IMR-90 (cell line): ENCODE measurements around the gene MRPL12. TPM values are rescaled to one million over a fixed set of nuclear protein-coding genes. Genes with fewer than 3 reads are reported as not detected.

ENCODE experiments used
- ATAC-seq: fragments of 200-7000 bp; cut with Tn5 transposase; 2 replicates; pipeline ENCODE4 v1.9.1; 2020; ENCODE audit warnings: low read depth, mild to moderate bottlenecking, moderate library complexity
- BruUV-seq: library from RNA; stranded (reverse); fragments of 400-500 nt; replicated peaks from 2 replicates; lab custom pipeline; 2021; lab: Mats Ljungman, UMichigan
- CTCF ChIA-PET: fragments of 300-600 bp; formaldehyde crosslinking; extraction: SDS; loops from one replicate; lab custom pipeline; 2021; ENCODE audit warnings: antibody characterized with exemption; lab: Yijun Ruan, JAX
- POLR2A ChIA-PET: fragments of 300-600 bp; sonication (Branson Sonifier 250); formaldehyde crosslinking; loops from one replicate; lab custom pipeline; 2022; ENCODE audit warnings: antibody characterized with exemption; ENCODE audit not compliant: unreplicated experiment; lab: Charles Lee
- DNase-seq: peaks from one replicate; pipeline ENCODE4 v3.0.0; 2013
- H2AFZ ChIP-seq: replicated peaks from 2 replicates; pipeline ENCODE3; 2013; ENCODE audit warnings: low read length, mild to moderate bottlenecking; ENCODE audit not compliant: poor library complexity
- H2AK5ac ChIP-seq: 2 replicates; pipeline ENCODE4 v1.6.1; 2013; ENCODE audit warnings: low read depth, low read length, inconsistent platforms
- H2AK9ac ChIP-seq: replicated peaks from 2 replicates; pipeline ENCODE3; 2013; ENCODE audit warnings: mild to moderate bottlenecking, low read depth, low read length, moderate library complexity; ENCODE audit not compliant: poor library complexity
- H2BK120ac ChIP-seq: 2 replicates; pipeline ENCODE4 v1.6.1; 2013; ENCODE audit warnings: low read depth, low read length, inconsistent platforms
- H2BK15ac ChIP-seq: 3 replicates; pipeline ENCODE4 v1.6.1; 2013; ENCODE audit warnings: low read depth, low read length, inconsistent platforms
- H2BK20ac ChIP-seq: 2 replicates; pipeline ENCODE4 v1.6.1; 2013; ENCODE audit warnings: low read depth, mild to moderate bottlenecking, inconsistent platforms, low read length, moderate library complexity
- H2BK5ac ChIP-seq: 2 replicates; pipeline ENCODE4 v1.6.1; 2013; ENCODE audit warnings: mild to moderate bottlenecking, low read depth, low read length, inconsistent platforms; ENCODE audit not compliant: poor library complexity, severe bottlenecking
- H3K14ac ChIP-seq: replicated peaks from 2 replicates; pipeline ENCODE4 v1.6.1; 2013; ENCODE audit warnings: low read depth, low read length, inconsistent platforms
- H3K18ac ChIP-seq: 2 replicates; pipeline ENCODE4 v1.6.1; 2013; ENCODE audit warnings: low read depth, low read length, control low read depth
- H3K23ac ChIP-seq: 2 replicates; pipeline ENCODE4 v1.6.1; 2013; ENCODE audit warnings: low read depth, low read length, inconsistent platforms
- H3K27ac ChIP-seq: 2 replicates; pipeline ENCODE4 v1.5.1; 2013; ENCODE audit warnings: mild to moderate bottlenecking, control low read depth, low read length; ENCODE audit not compliant: insufficient read depth
- H3K27me3 ChIP-seq: 2 replicates; pipeline ENCODE4 v1.6.1; 2013; ENCODE audit warnings: low read length; ENCODE audit not compliant: control insufficient read depth, insufficient read depth
- H3K36me3 ChIP-seq: 2 replicates; pipeline ENCODE4 v1.6.1; 2013; ENCODE audit warnings: low read length, mixed read lengths; ENCODE audit not compliant: control insufficient read depth, insufficient read depth
- H3K4ac ChIP-seq: 2 replicates; pipeline ENCODE4 v1.6.1; 2013; ENCODE audit warnings: low read depth, low read length, inconsistent platforms
- H3K4me1 ChIP-seq: 2 replicates; pipeline ENCODE4 v1.6.1; 2013; ENCODE audit warnings: low read length, mixed read lengths; ENCODE audit not compliant: control insufficient read depth, insufficient read depth
- H3K4me2 ChIP-seq: 2 replicates; pipeline ENCODE4 v1.6.1; 2013; ENCODE audit warnings: low read depth, mild to moderate bottlenecking, control low read depth, low read length, moderate library complexity
- H3K4me3 ChIP-seq: 2 replicates; pipeline ENCODE4 v1.5.1; 2013; ENCODE audit warnings: low read depth, mild to moderate bottlenecking, control low read depth, low read length, moderate library complexity; ENCODE audit not compliant: insufficient read depth
- H3K56ac ChIP-seq: 2 replicates; pipeline ENCODE4 v1.6.1; 2013; ENCODE audit warnings: low read length, inconsistent platforms; ENCODE audit not compliant: insufficient read depth; ENCODE audit errors: extremely low read depth
- H3K79me1 ChIP-seq, 2 experiments: 2 replicates each; pipeline ENCODE4 v1.6.1; 2013; ENCODE audit warnings: low read length in 2 of 2, inconsistent platforms in 1 of 2, low read depth in 1 of 2
- H3K9ac ChIP-seq: 2 replicates; pipeline ENCODE4 v1.6.1; 2013; ENCODE audit warnings: low read depth, low read length, control low read depth
- H3K9me1 ChIP-seq: 2 replicates; pipeline ENCODE4 v1.6.1; 2013; ENCODE audit warnings: low read length, inconsistent platforms; ENCODE audit not compliant: insufficient read depth
- H3K9me3 ChIP-seq: 2 replicates; pipeline ENCODE4 v1.6.1; 2013; ENCODE audit warnings: low read length; ENCODE audit not compliant: control insufficient read depth, insufficient read depth
- H4K20me1 ChIP-seq: 2 replicates; pipeline ENCODE4 v1.6.1; 2013; ENCODE audit warnings: low read length, inconsistent platforms; ENCODE audit not compliant: insufficient read depth
- H4K5ac ChIP-seq: 2 replicates; pipeline ENCODE4 v1.6.1; 2013; ENCODE audit warnings: mild to moderate bottlenecking, low read depth, low read length, control low read depth
- H4K8ac ChIP-seq, 2 experiments: 2 replicates each; pipeline ENCODE4 v1.6.1; 2013; ENCODE audit warnings: low read depth in 2 of 2, low read length in 2 of 2, control low read depth in 1 of 2, inconsistent platforms in 1 of 2
- H4K91ac ChIP-seq: 2 replicates; pipeline ENCODE4 v1.6.1; 2013; ENCODE audit warnings: low read depth, low read length, inconsistent platforms; ENCODE audit not compliant: insufficient read depth
- MAZ ChIP-seq: IDR thresholded peaks from 2 replicates; pipeline ENCODE4 v1.6.1; 2012; ENCODE audit warnings: low read depth, mild to moderate bottlenecking, low read length, improper control_type of control experiment, moderate library complexity, borderline replicate concordance
- RFX5 ChIP-seq: IDR thresholded peaks from 2 replicates; pipeline ENCODE4 v1.8.0; 2012; ENCODE audit warnings: low read depth, mild to moderate bottlenecking, low read length, moderate library complexity
- WGBS, 2 experiments: methylation state at CpG; one replicate each; pipeline versions ENCODE4 v1.1.5 to v1.1.7; 2013; ENCODE audit warnings: missing lambda C conversion rate in 2 of 2; ENCODE audit not compliant: insufficient read length in 1 of 2; ENCODE audit errors: extremely low coverage in 2 of 2; 5-methylcytosine and 5-hydroxymethylcytosine counted together
- dilution Hi-C: fragments of 300-500 bp; cut with HindIII; formaldehyde crosslinking; loops from one replicate; pipeline ENCODE4 v1.14.3; 2018; ENCODE audit warnings: low sequenced_read_pairs; ENCODE audit not compliant: unreplicated experiment
- in situ Hi-C: fragments of 300-500 bp; cut with MboI; formaldehyde crosslinking; loops from 3 replicates; pipeline ENCODE4 v1.14.3; 2019; ENCODE audit warnings: low sequenced_read_pairs, inconsistent platforms, mixed read lengths
- intact Hi-C: fragments of 100-400 bp; cut with micrococcal nuclease; formaldehyde crosslinking; loops from 2 replicates; pipeline ENCODE4 v1.10.0; 2022
- polyA plus RNA-seq, 3 experiments: library from polyadenylated mRNA; depleted of rRNA; stranded (reverse); fragments of >200 nt; gene quantifications; 2 replicates each; pipeline ENCODE4 v1.2.3, GENCODE V29; 2012; ENCODE audit warnings: low replicate concordance in 1 of 3
- total RNA-seq: library from RNA; depleted of rRNA; stranded (reverse); fragments of >200 nt; gene quantifications from 2 replicates; pipeline ENCODE4 v1.2.3, GENCODE V29; 2012
- TF ChIP-seq, protein P1 (sequence below): fragments of 150-350 bp; IDR thresholded peaks from 2 replicates; pipeline ENCODE4 v1.6.1; 2017; ENCODE audit warnings: mild to moderate bottlenecking, antibody characterized with exemption, low read length, low read depth

MRPL12 gene
- total and polyA plus RNA-seq, 2 of the 4 experiments (the other 2 are of a cell fraction): 17.2 to 111 TPM

DNA sequence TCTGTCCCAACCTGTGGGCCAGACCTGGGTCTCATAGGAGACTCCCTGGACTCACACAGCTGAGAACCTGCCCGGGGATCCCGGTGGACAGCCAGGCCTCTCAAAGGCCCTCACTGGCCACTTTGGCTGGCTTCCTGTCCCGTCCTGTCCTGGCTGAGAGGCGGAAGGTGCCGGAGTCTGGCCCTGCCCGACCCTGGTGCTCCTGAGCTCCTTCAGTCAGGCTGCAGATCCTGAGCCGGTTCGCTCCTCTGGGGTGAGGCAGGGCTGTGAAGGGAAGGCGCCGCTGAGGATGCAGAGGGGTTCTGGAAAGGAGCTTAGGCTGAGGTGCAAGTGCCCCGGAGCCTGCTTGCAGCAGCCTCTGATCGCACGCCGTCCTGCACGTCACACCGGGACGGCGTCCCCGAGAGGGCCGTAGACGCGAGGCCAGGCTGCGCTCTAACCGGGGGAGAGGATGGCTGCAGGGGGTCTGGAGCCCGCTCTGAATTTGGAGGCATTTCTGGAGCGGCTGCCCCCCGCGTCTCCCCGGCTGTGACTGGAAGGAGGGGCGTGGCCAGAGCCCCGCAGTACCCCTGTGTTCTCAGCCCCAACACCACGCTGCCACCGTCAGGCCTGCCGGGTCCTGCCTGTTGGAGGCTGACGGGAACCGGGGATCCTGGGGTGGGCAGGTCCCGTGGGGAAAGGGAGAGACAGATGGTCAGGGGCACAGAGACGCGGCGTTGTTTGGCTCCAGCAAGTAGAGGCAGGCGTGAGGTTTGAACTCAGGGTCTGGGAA lies 15.2 kb upstream of the MRPL12 start:
- TF ChIP-seq, protein P1, sequence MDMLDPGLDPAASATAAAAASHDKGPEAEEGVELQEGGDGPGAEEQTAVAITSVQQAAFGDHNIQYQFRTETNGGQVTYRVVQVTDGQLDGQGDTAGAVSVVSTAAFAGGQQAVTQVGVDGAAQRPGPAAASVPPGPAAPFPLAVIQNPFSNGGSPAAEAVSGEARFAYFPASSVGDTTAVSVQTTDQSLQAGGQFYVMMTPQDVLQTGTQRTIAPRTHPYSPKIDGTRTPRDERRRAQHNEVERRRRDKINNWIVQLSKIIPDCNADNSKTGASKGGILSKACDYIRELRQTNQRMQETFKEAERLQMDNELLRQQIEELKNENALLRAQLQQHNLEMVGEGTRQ: no peak
- TF ChIP-seq MAZ (no peak), RFX5 (no peak)
- no peak overlapping the region for H2AK9ac ChIP-seq
- H3K14ac ChIP-seq: no peak overlapping the region
- dilution Hi-C loops (no loop called here), intact Hi-C loops (no loop called here), in situ Hi-C loops (no loop called here)
- ChIA-PET CTCF (no interaction called here), POLR2A (no interaction called here)
- no peak for DNase-seq
- H3K9ac ChIP-seq: no peak overlapping the region
- no peak overlapping the region for H3K4me3 ChIP-seq
- WGBS, 2 experiments: 88% methylated on average over 13 of the region's 41 CpGs; no CpG with 5 or more reads in 1 of the 2 experiments
- no peak overlapping the region for H2BK5ac ChIP-seq
- H2BK120ac ChIP-seq: no peak overlapping the region
- peaks cover 86% of the 10 kb centered on the region for H4K20me1 ChIP-seq
- H3K79me1 ChIP-seq: peaks cover 17 to 63% of the 10 kb centered on the region in 2 experiments
- peaks cover 3% of the 10 kb centered on the region; the same call in 1 of the 2 replicates for H3K9me1 ChIP-seq
- H4K91ac ChIP-seq: no peak overlapping the region
- no peak overlapping the region for H2BK20ac ChIP-seq
- peak overlapping the region; percentile 32 for H2AFZ ChIP-seq
- no peak overlapping the region for H3K27ac ChIP-seq
- no peak overlapping the region for H4K5ac ChIP-seq
- ATAC-seq: no peak
- H3K4me1 ChIP-seq: peaks cover 10% of the 10 kb centered on the region
- H3K4ac ChIP-seq: no peak overlapping the region
- no peaks in the 10 kb centered on the region for H3K27me3 ChIP-seq
- no peak overlapping the region for H3K4me2 ChIP-seq
- no peak overlapping the region for H2AK5ac ChIP-seq
- H4K8ac ChIP-seq: no peak overlapping the region
- H3K9me3 ChIP-seq: no peaks in the 10 kb centered on the region
- H3K36me3 ChIP-seq: peaks cover 68% of the 10 kb centered on the region
- no peak overlapping the region for H3K18ac ChIP-seq
- H2BK15ac ChIP-seq: no peak overlapping the region
- H3K56ac ChIP-seq: no peak overlapping the region
- no TSS peak for BruUV-seq
- H3K23ac ChIP-seq: no peak overlapping the region
